SK-N-MC (cell line): ENCODE results near the gene NUB1.

Source experiments
- EZH2 ChIP-seq: fragments of 200-600 bp; sonication (generic); IDR thresholded peaks from one replicate; pipeline ENCODE4 v1.6.1; 2017; ENCODE audit warnings: antibody characterized with exemption
- POLR2AphosphoS5 ChIP-seq: IDR thresholded peaks from 2 replicates; pipeline ENCODE4 v1.6.1; 2012; ENCODE audit warnings: mild to moderate bottlenecking, low read depth, low read length, borderline replicate concordance

DNA sequence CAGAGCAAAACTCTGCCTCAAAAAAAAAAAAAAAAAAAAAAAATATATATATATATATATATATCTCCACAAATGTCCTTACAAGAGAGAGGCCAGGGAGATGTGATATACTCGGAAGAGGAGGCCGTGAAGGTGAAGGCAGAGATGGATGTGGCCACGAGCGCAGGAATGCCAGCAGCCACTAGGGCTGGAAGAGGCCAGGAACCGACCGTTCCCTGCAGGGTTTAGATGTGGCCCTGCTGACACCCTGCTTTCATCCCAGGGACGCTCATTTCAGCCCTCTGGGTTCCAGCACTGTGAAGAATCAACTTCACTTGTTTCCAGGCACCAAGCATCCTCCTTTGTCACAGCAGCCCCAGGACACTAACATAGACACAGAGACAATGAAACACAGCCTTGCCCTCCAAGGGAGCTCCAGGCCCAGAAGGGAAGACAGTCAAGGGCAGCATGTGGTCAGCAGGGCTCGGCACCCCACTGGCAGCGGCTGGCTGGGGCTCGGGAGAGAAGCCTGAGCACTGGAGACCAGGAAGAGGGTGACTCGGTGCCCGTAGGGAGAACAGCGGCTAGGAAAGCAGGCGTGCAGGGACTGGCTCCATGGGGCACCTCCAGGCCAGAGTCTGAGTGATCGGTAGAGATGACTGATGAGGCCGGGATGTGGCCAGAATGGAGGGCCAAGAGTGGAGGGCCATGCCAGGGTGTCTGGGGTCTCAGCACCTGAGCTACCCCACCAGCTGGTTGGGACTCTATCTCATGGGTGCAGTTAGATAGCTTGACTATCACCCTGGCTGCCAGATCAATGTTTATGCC is 60.6 kb downstream of the NUB1 start:
- no peak for TF ChIP-seq POLR2AphosphoS5
- TF ChIP-seq EZH2: no peak
